AG10803 (cell line): ENCODE data around the gene MAGEB17.

ENCODE experiments used
- DNase-seq: peaks from one replicate; pipeline ENCODE4 v3.0.0; 2010; ENCODE audit warnings: low read depth
- H3K4me3 ChIP-seq: 2 replicates; pipeline ENCODE4 v1.5.1; 2011; ENCODE audit warnings: mild to moderate bottlenecking, low read length, control low read depth
- CTCF ChIP-seq: conservative IDR thresholded peaks from 2 replicates; pipeline ENCODE4 v1.5.1; 2011; ENCODE audit warnings: mild to moderate bottlenecking, low read length, control low read depth, inconsistent platforms

MAGEB17 gene

GRCh38 chrX:16130707-16131106, 36.6 kb upstream of the MAGEB17 start:
- no peak for TF ChIP-seq CTCF
- DNase-seq = no peak
- no peak overlapping the region for H3K4me3 ChIP-seq

- TF ChIP-seq CTCF = no peak
- DNase-seq = no peak
- H3K4me3 ChIP-seq = no peak overlapping the region
These were observed 32.3 kb upstream of the MAGEB17 start for GRCh38 chrX:16134936-16135335.

GRCh38 chrX:16136080-16136479, 31.2 kb upstream of the MAGEB17 start:
- no peak for TF ChIP-seq CTCF
- DNase-seq = no peak
- no peak overlapping the region for H3K4me3 ChIP-seq

GRCh38 chrX:16137416-16138107, 29.7 kb upstream of the MAGEB17 start:
- no peak for DNase-seq
- TF ChIP-seq CTCF = no peak
- no peak overlapping the region for H3K4me3 ChIP-seq

- no peak for TF ChIP-seq CTCF
- no peak overlapping the region for H3K4me3 ChIP-seq
- no peak for DNase-seq
These were observed 29.2 kb upstream of the MAGEB17 start for GRCh38 chrX:16138108-16138427.

GRCh38 chrX:16140448-16140847, 26.8 kb upstream of the MAGEB17 start:
- no peak for TF ChIP-seq CTCF
- DNase-seq = no peak
- H3K4me3 ChIP-seq = no peak overlapping the region

GRCh38 chrX:16140983-16141382, 26.3 kb upstream of the MAGEB17 start:
- DNase-seq = no peak
- H3K4me3 ChIP-seq = no peak overlapping the region
- no peak for TF ChIP-seq CTCF
